NCI-H1930 (cell line): ENCODE measurements around the gene PNRC1.
"Not testable (repeated sequence)": the region's sequence is repeated elsewhere in the genome, so short reads cannot be mapped to it uniquely, and the experiment has no call there.

Source experiments
- DNase-seq, 2 experiments: peaks; one replicate each; lab custom pipeline; 2025; lab: John Stamatoyannopoulos, UW

PNRC1 gene

DNA sequence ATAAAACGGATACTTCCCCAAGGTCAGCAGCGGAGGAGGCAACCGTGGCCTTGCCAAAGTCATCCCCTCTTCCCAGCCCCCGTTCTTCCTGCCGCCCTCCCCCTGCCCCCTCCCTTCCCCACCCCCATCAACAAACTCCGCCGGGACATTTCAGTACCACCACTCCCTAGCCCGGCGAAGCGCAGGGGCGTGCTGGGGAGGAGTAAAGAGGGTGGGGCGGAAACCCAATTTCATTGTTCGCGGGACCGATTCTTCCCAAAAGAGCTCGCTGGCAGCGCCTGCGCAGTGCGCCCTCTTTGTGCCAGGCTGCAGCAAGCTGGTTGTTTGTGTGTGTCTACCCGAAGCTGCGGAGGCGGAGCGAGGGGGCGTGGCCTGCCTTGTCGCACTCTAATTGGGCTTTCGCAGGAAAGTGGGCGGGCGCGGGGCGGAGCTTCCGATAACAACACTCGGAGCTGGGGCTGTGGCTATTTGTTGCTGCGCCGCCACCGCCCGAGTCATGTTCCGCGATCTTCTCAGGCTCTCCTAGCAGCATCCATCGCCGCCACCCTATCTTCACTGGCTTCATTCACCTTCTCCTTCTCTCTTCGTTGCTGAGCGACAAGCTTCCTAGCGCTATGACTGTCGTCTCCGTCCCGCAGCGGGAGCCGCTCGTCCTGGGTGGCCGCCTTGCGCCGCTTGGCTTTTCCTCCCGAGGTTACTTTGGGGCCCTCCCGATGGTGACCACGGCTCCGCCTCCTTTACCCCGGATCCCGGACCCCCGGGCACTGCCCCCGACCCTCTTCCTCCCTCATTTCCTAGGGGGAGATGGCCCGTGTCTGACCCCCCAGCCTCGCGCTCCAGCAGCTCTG is at the start of gene PNRC1:
TSS of gene PNRC1 (plus strand) at position 471 of the 848 bp plus-strand sequence. CDS start at position 615, 144 bp downstream.
- DNase-seq, result peak; percentile 90 to 97

GRCh38 chr6:89032599-89032998 is 48.0 kb upstream of the PNRC1 start:
- DNase-seq, result no peak

GRCh38 chr6:89033461-89033860 is 47.1 kb upstream of the PNRC1 start:
- no peak for DNase-seq

DNA sequence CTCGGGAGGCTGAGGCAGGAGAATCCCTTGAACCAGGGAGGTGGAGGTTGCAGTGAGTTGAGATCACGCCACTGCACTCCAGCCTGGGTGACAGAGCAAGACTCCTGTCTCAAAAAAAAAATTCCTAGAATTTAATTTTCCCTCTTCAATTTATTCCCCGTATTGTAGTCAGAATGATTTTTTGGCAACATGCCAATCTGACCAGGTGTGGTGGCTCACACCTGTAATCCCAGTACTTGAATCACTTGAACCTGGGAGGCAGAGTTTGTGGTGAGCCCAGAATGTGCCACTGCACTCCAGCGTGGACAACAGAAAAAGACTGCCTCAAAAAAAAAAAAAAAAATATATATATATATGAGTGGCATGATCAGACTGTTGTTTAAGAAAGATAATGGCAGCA is 46.4 kb upstream of the PNRC1 start:
- DNase-seq, result not testable (repeated sequence)

GRCh38 chr6:89034586-89035251 is 45.8 kb upstream of the PNRC1 start:
- DNase-seq, result peak in 1 of 2 experiments; percentile 1

DNA sequence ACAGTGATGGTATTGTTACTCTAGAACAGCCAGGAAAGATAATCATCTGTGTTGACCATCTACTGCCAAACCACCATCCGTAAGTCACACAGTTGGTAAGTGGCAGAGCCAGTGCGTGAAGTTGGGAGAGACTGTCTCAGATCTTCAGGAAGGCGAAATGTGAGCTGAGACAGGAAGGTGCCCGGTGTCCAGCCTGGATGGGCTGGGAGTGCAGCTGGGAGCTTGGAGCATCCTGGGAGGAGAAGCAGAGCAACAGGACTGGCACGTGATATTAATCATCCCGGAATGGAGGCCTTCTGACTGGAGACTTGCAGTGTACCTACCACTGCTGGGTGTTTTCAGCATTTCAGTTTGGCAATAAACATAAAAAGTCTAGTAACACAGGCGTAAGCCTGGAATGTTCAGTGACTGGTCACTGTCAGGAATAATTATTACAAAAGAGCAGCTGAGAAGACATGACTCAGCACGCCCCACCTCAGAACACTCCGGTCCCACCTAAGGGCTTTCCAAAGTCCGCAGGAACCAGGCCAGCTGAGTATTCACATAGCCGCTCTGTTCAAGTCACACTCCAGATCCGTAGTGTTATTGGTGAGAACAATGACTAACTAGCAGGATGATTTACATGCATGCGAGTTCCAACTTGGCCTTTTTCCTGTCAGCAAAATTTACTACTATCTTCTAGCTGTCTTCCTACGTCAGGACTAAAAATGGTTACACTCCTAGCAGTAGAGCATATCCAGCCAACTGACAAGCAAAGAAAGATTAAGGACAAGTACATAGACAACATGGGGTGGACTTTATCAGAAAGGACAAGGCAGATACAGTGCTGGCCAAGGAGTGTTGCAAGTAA is 45.1 kb upstream of the PNRC1 start:
- DNase-seq, result no peak

- no peak for DNase-seq
Measured at GRCh38 chr6:89037141-89037900, 43.2 kb upstream of the PNRC1 start.

GRCh38 chr6:89037901-89038293 is 42.7 kb upstream of the PNRC1 start:
- not testable (repeated sequence) for DNase-seq

DNA sequence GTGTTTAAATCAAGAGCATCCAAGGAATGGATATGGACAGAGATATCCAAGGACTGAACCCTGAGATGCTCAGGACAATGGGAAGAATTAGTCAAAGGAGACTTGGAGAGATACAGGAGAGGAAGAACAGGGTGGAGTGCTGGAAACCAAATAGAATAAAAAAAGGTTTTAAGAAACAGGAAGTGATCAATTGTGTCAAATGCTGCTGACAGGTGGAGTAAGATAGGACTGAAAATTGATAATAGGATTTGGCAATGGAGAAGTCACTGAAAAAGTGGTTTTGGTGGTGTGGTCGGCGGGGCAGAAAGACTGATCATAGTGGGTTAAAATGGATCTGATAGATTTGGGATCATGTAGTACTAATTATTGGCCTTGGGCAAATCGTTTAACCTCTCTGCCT is 37.9 kb upstream of the PNRC1 start:
- DNase-seq, result no peak

DNA sequence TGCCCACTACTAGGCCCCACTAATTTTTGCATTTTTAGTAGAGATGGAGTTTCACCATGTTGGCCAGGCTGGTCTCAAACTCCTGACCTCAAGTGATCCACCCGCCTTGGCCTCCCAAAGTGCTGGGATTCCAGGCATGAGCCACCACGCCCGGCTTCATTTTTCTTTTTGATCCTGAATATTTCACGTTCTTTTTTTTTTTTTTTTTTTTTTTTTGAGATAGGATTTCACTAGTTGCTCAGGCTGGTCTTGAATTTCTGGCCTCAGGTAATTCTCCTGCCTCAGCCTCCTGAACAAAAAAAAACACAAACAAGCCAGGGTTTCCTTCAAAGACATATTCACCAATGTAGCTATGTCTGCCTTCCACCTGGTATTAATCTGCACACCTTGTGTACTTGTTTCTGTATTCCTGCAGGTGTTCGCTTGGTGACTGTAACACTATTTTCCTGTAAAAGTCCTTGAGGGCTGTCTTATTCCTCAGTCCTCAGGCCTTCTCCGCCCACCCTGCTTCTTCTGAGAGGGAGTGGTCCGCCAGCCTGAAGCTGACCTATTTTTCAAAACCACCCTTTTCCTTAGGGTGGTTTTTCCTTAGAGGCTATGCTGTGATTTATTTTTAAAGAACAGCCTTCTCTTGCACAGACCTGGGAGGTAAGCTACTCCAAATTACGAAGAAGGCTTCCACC is 36.1 kb upstream of the PNRC1 start:
- DNase-seq, result no peak

DNA sequence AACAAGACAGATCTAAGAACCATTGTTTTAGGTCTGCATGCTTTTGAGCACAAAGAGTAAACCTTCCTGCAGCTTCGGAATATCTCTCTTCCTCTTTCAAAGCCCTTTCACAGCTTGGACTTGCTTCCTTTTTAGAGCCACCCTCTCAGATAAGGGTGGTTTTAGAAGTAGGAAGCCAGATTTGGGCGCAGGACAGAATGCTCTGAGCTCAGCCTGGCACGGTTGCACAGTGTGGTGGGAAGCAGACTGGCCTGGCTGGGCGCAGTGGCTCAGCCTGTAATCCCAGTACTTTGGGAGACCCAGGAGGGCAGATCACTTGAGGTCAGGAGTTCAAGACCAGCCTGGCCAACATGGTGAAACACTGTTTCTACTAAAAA is 35.6 kb upstream of the PNRC1 start:
- DNase-seq, result no peak

DNA sequence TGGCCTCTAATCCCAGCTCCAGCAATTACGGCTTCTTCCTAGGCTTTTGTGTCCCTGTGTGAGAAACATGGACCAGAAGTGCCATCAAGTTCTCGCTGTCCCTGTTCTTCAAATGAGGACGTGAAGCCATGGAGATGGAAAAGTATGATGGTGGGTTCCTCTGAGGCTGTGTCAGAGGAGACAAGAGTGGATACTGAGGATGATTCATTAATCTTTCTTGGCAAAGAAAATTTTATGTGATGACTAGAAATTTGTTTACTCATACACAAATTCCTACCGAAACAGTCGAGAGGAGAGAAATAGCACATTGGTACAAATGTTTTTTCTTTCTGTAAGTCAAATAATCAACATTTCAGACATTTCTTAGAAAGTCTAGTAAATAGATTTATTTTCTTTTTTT is 35.0 kb upstream of the PNRC1 start:
- no peak for DNase-seq

DNA sequence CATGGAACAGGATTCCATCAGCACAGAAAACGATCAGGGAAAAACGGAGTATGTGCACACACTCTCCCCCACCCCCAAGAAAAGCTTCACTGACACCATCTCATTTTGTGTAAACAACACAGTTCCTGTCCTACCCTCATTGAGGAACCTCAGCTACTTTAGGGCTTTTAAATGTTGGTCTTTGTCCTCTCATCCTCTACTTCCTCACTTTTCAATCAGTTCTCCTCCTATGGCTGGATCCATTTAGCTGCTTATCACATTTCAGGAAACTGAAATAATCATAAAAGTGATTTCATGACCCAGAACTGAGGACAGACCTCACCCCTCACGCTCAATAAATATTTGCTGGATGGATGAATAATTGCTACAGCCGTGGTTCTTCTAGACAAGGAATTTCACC is 33.1 kb upstream of the PNRC1 start:
- DNase-seq, result no peak

- no peak for DNase-seq
Measured at GRCh38 chr6:89048288-89048923, 32.1 kb upstream of the PNRC1 start.

DNA sequence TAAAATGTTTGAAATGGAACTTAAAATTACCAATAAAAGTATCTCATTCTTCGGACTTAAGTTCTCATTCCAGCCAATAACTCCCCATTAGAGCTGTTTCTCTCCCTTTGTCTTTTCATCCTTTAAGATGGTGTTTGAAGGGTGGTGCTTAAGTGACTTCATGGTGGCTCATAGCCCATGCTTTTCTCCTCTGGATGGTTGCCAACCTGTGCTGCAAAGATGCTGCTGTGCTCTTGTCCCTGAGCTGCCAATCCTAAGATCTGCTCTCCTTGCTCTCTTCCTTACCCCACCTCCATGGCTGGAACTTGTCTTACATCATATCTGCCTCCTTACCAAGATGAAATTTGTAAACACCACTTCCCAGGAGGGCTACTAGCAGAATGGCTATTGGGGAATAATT is 31.6 kb upstream of the PNRC1 start:
- no peak for DNase-seq

DNA sequence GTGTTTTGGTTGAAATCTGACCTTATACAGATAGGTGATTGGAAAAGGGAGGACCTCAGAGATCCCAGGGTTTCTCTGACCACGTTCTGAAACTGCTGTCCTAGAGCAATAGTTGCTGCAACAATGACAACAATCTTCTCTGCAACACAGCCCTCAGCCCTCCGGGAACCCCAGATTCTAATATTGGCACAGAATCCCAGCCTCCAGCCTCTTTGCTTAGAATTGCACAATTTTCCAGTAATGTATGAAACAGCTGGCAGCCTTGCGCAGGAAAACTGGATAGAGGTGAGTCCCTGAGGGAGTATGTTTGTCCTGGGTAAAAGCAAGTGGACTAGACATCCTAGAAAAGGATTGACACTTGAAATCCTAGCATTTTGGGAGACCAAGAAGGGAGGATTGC is 30.4 kb upstream of the PNRC1 start:
- DNase-seq, result no peak

GRCh38 chr6:89050697-89051096 is 29.9 kb upstream of the PNRC1 start:
- no peak for DNase-seq

GRCh38 chr6:89051676-89052075 is 28.9 kb upstream of the PNRC1 start:
- no peak for DNase-seq

DNA sequence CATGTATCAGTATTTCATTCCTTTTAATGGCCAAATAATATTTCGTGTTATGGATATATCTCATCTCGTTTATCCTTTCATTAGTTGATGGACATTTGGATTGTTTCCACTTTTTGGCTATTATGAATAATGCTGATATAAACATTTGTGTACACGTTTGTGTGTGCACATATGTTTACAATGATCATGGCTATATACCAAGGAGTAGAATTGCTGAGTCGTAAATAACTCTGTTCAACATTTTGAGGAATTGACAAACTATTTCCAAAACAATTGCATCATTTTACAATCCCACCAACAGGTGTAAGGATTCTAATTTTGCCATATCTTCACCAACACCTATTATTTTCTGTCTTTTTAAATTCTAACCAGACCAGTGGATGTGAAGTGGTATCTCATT is 26.3 kb upstream of the PNRC1 start:
- DNase-seq, result no peak

DNA sequence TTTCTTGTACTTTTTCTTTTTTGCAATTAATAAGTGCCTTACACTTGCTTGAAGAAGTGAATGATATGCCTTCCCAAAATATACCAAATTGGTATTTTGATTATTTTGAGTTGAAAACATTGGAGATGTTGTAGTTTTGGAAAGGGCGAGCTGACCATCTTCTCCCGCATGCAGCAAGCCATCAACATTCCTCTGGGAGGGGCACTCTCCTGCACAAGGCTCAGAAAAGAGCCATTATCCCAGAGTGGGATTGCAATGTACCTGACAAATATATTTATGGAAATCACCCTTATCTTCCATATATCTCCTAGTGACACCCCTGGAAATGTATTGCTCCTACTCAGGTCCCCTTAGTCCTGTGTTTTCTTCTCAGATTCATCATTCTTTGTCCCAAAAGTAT is 22.8 kb upstream of the PNRC1 start:
- DNase-seq, result no peak

GRCh38 chr6:89058627-89059026 is 21.9 kb upstream of the PNRC1 start:
- no peak for DNase-seq
